ENCODE measurements around the gene ACTL6B.
A peak's percentile ranks its signal among the peaks of the same experiment; 100 is the strongest.
"Not testable (repeated sequence)": the region's sequence is repeated elsewhere in the genome, so short reads cannot be mapped to it uniquely, and the experiment has no call there.

The ACTL6B gene

GRCh38 chr7:100655908-100656674 lies at the start of gene ACTL6B:
ACTL6B (minus strand) TSS chr7:100656448; CDS start chr7:100656354, 94 bp downstream.
- peak; percentile 54 for DNase-seq

GRCh38 chr7:100705320-100705752 lies 49.1 kb upstream of the ACTL6B start:
- DNase-seq: no peak

DNA sequence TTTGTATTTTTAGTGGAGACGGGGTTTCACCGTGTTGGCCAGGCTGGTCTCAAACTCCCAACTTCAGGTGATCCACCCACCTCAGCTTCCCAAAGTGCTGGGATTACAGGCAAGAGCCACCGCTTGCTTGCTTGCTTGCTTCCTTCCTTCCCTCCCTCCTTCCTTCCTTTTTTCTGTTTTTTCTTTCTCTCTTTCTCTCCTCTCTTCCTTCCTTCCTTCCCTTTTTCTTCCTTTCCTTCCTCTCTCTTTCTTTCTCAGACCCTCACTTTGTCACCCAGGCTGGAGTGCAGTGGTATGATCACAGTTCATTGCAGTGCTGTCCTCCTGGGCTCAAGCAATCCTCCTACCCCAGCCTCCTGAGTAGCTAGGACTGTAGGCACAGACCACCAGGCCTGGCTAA lies 44.8 kb upstream of the ACTL6B start:
- DNase-seq: not testable (repeated sequence)

GRCh38 chr7:100699018-100699417 lies 42.8 kb upstream of the ACTL6B start:
- no peak for DNase-seq

GRCh38 chr7:100696123-100696521 lies 39.9 kb upstream of the ACTL6B start:
- DNase-seq: no peak

- no peak for DNase-seq
These were observed 38.0 kb upstream of the ACTL6B start, which contains the start of gene GIGYF1 for GRCh38 chr7:100694098-100694745. GIGYF1 (minus strand) TSS chr7:100694250; CDS start chr7:100688238, 6,012 bp downstream.

DNA sequence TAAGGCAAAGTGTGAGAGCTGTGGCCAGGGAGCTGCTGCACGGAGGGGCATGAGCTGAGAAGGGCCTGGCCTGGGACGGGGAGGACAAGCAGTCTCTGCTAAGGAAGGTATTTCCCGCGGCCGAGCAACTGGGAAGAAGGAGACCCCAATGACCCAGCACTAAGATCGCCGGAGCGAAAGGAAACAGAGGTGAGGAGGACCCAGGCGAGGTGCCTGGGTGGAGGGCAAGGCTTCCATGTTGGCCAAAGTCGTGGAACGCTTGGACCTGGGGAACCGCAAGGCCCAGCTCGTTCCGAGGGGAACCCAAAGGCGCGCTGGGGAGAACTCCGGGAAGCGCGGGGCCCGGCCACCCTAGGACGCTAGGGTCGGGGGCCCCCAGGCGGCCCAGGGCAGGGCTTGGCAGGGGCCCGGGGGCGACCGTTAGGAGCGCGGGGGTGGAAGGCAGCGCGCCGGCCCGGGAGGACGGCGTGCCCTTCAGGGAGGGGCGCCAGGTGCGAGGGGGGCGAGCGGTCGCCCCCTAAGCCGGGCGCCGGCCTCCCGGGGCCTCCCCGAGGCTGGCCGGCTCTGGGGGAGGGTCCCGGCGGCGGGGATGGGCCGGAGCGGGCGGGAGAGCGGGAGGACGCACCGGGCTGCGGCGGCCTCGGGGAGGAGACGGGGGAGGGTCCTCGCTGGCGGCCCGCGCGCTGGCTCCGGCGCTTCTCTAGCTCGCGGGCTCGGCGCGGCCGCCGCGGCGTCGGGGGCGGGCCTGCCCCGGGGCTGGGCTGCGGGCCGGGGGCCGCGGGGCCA lies 37.3 kb upstream of the ACTL6B start:
- no peak for DNase-seq

DNA sequence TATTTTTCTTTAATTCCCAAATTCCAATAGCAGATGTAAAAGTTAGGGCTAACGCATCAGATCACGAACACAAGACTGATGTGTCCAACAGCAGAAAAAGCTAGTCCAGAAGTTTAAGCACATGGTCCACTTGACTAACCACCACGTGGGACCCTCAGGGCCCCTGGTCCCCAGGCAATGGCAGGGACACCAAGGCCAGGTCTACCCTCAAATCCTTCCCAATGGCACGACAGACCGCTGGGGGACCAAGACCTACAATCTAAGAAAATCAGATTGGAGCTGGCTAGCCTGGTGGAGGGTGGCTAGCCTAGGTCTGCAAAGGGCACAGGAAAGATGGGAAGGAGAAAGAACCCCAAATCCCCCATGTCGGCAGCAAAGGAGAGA lies 36.3 kb upstream of the ACTL6B start:
- DNase-seq: no peak

- DNase-seq: peak; percentile 54
These were observed 35.7 kb upstream of the ACTL6B start for GRCh38 chr7:100691676-100692577.

DNA sequence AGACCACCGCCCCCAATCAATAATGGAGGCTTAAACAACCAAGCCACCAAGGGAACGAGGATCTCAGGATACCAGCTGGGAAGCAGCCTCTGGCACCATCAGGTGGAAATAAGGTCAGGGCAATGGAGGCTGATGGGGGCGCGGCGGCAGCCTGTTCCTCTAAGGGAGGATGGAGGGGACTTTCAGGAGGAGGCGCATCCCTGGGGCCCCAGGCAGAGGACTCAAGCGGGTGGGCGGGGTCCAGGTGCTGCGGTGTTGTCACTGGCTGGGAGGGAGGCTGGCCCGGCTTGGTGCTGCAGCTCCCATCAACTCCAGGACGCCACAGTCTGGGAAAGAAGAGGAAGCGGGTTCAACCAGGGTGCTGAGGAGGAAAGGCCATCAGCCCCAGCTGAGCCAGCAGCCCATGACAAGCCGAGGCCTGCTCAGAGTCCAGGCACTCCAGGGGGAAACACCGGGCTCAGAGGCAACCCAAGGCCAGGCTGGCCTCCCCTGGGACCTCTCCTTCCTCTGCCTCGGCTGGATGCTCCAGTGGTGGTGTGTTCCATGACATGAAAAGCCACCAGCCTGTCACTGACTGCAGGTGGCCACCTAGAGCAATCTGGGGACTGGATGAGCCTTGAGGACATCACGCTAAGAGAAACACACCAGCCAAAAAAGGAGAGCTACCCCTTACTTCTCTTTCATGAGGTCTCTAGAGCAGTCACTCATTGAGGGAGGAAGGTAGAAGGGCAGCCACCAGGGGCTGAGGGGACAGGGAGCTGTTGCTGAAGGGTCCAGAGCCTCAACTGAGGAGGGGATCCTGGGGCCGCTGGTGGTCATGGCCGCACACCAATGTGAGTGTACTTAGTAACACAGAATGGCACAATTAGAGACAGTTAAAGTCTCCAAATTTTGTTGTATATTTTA lies 33.2 kb upstream of the ACTL6B start:
- no peak for DNase-seq

DNA sequence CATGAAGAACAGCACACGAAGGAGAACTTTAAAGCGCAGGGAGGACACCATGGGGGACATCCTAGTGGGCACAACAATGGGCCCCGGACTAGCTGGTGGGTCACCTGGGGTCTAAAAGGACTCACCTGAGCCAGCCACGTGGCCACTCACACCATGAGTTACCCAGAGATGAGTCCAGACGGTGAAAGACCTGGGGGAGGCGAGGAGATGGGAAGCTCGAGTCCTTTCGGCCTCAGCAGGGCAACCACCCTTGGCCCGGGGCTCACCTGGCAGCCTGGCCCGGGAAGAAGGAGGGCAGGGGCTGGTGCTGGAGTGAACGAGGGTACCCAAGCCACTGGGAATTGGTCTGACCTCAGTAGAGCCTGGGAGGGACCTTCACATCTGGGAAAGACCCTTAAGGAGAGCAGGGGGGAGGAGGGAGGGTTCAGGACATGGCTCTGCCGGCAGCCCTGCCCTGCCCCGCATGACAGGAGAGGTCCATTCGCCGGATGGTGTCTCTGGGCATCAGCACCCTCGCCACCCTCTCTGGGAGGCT lies 32.1 kb upstream of the ACTL6B start:
- DNase-seq: no peak

GRCh38 chr7:100687751-100688300 lies 31.6 kb upstream of the ACTL6B start:
- DNase-seq: no peak

- DNase-seq: no peak
These were observed 31.0 kb upstream of the ACTL6B start for GRCh38 chr7:100687261-100687660.

- DNase-seq: no peak
These were observed 30.6 kb upstream of the ACTL6B start for GRCh38 chr7:100686822-100687211.

- no peak for DNase-seq
These were observed 30.1 kb upstream of the ACTL6B start for GRCh38 chr7:100686201-100686821.

GRCh38 chr7:100685631-100686145 lies 29.4 kb upstream of the ACTL6B start:
- no peak for DNase-seq

- no peak for DNase-seq
These were observed 28.9 kb upstream of the ACTL6B start for GRCh38 chr7:100685049-100685605.

GRCh38 chr7:100684534-100685042 lies 28.3 kb upstream of the ACTL6B start:
- no peak for DNase-seq
